IPS DF 19.7 (cell line): ENCODE data around the gene PDGFD.
"Not testable (repeated sequence)": the region's sequence is repeated elsewhere in the genome, so short reads cannot be mapped to it uniquely, and the experiment has no call there.

ENCODE experiments used
- DNase-seq: peaks from one replicate; pipeline ENCODE4 v3.0.0-alpha.2; 2013; ENCODE audit warnings: low read depth, low spot score

The PDGFD gene

GRCh38 chr11:104054911-104055529 is 108.9 kb downstream of the PDGFD start:
- no peak for DNase-seq

- no peak for DNase-seq
Measured at GRCh38 chr11:104053743-104054478, 110.0 kb downstream of the PDGFD start.

GRCh38 chr11:104051778-104052177 is 112.2 kb downstream of the PDGFD start:
- DNase-seq = no peak

- DNase-seq = no peak
Measured at GRCh38 chr11:104049116-104049515, 114.8 kb downstream of the PDGFD start.

- DNase-seq = not testable (repeated sequence)
Measured at GRCh38 chr11:104046858-104047257, 117.1 kb downstream of the PDGFD start.

GRCh38 chr11:104046331-104046730 is 117.6 kb downstream of the PDGFD start:
- DNase-seq = no peak

GRCh38 chr11:104043678-104044239 is 120.2 kb downstream of the PDGFD start:
- no peak for DNase-seq

- no peak for DNase-seq
Measured at GRCh38 chr11:104043142-104043541, 120.8 kb downstream of the PDGFD start.

- no peak for DNase-seq
Measured at GRCh38 chr11:104041792-104042191, 122.2 kb downstream of the PDGFD start.

- DNase-seq = no peak
Measured at GRCh38 chr11:104036995-104037394, 127.0 kb downstream of the PDGFD start.

GRCh38 chr11:104036588-104036987 is 127.4 kb downstream of the PDGFD start, which contains the start of gene DDI1:
Gene DDI1 (plus strand): TSS chr11:104036640. CDS start chr11:104036823, 183 bp downstream.
- no peak for DNase-seq

- DNase-seq = no peak
Measured at GRCh38 chr11:104033561-104033960, 130.4 kb downstream of the PDGFD start.

GRCh38 chr11:104033134-104033533 is 130.8 kb downstream of the PDGFD start:
- no peak for DNase-seq

GRCh38 chr11:104028476-104029263 is 135.3 kb downstream of the PDGFD start:
- DNase-seq = no peak

GRCh38 chr11:104024572-104024971 is 139.4 kb downstream of the PDGFD start:
- no peak for DNase-seq

GRCh38 chr11:104015649-104016415 is 148.1 kb downstream of the PDGFD start:
- no peak for DNase-seq

GRCh38 chr11:104011044-104011443 is 152.9 kb downstream of the PDGFD start:
- no peak for DNase-seq

GRCh38 chr11:104009744-104010143 is 154.2 kb downstream of the PDGFD start:
- DNase-seq = no peak

- DNase-seq = no peak
Measured at GRCh38 chr11:104005234-104005855, 158.6 kb downstream of the PDGFD start.

- DNase-seq = no peak
Measured at GRCh38 chr11:104003491-104003890, 160.5 kb downstream of the PDGFD start.

GRCh38 chr11:104001561-104002056 is 162.3 kb downstream of the PDGFD start:
- no peak for DNase-seq
